Activated CD8-positive, alpha-beta memory T cell treated with anti-CD3 and anti-CD28 coated beads, Interleukin-2, amount 10 ng/mL, durations not matched to agents 7 days and 5 days (primary cell): Measurements from ENCODE around the gene CEP89. TPM values are rescaled to one million over a fixed set of nuclear protein-coding genes. Genes with fewer than 3 reads are reported as not detected.
"Not testable (repeated sequence)": the region's sequence is repeated elsewhere in the genome, so short reads cannot be mapped to it uniquely, and the experiment has no call there.

Experiments
- ATAC-seq: fragments of 150-1000 bp; cut with Tn5 transposase; one replicate; pipeline ENCODE4 v1.10.0; 2021; ENCODE audit warnings: moderate library complexity
- CTCF ChIA-PET: fragments of 350-600 bp; sonication (Branson Sonifier 250); formaldehyde crosslinking; loops from one replicate; lab custom pipeline; 2021; ENCODE audit warnings: antibody characterized with exemption; lab: Charles Lee
- DNase-seq: peaks from one replicate; pipeline ENCODE4 v3.0.0-alpha.2; 2020
- H3K27ac Mint-ChIP-seq: one replicate; pipeline ENCODE4 v1.8.0; 2021; ENCODE audit warnings: mild to moderate bottlenecking, mixed read lengths
- H3K27me3 Mint-ChIP-seq: one replicate; pipeline ENCODE4 v1.8.0; 2021; ENCODE audit warnings: mixed read lengths
- H3K36me3 Mint-ChIP-seq: one replicate; pipeline ENCODE4 v1.8.0; 2021; ENCODE audit warnings: mild to moderate bottlenecking, mixed read lengths
- H3K4me1 Mint-ChIP-seq: one replicate; pipeline ENCODE4 v1.8.0; 2021; ENCODE audit warnings: mixed read lengths
- H3K4me3 Mint-ChIP-seq: one replicate; pipeline ENCODE4 v1.8.0; 2021; ENCODE audit warnings: mild to moderate bottlenecking, moderate library complexity, mixed read lengths
- H3K9me3 Mint-ChIP-seq: one replicate; pipeline ENCODE4 v1.8.0; 2022; ENCODE audit warnings: low read depth, mixed read lengths
- total RNA-seq, 2 experiments: library from RNA; stranded (reverse); gene quantifications; one replicate each; pipeline ENCODE4 v1.2.3, GENCODE V29; 2021

The CEP89 gene
- total RNA-seq, 2 experiments from 2014 or later: 17.9 to 21.9 TPM

DNA sequence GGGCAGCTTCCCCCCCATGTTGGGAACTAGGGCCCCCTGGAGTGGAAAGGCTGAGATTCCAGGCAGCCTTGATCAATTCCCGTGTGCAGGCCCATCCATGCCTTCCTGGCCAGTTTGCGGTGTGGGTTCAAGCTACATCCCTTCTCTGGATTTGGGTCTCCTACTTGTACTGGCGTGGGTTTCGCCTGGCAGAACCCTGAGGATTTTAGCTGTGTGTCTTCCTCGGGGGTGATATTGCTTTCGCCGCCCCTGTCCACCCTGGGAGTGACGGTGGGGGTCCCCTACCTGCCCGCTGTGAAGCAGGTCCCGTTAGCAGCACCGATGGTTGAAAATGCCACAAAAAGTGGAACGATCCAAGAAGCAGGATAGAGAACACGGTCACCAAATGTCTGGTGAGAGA lies 113.6 kb downstream of the CEP89 start:
- no peaks in the 10 kb centered on the region for H3K4me1 Mint-ChIP-seq
- H3K27ac Mint-ChIP-seq: no peak overlapping the region
- no peak for DNase-seq
- CTCF ChIA-PET: no interaction called here
- no peaks in the 10 kb centered on the region for H3K27me3 Mint-ChIP-seq
- no peaks in the 10 kb centered on the region for H3K9me3 Mint-ChIP-seq
- ATAC-seq: no peak
- no peaks in the 10 kb centered on the region for H3K36me3 Mint-ChIP-seq
- no peak overlapping the region for H3K4me3 Mint-ChIP-seq

DNA sequence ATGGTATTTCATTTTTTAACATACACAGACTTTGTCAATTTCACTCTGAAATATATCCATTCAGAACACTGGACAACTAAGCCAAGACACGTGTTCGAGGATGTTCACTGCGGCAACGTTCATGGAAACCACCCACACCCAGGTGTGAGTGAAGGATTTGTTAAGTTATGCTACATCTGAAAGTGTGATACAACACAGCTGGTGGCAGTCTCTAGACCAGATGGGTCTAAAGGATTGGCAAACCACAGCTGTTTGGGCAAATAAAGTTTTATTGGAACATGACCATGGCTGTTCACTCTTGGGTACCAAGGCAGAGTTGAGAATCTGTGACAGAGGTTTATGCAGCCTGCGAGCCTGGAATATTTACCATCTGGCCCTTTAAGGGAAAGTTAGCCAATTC lies 114.2 kb downstream of the CEP89 start:
- Mint-ChIP-seq H3K36me3 (no peaks in the 10 kb centered on the region), H3K27ac (no peak overlapping the region), H3K4me1 (no peaks in the 10 kb centered on the region), H3K9me3 (no peaks in the 10 kb centered on the region), H3K27me3 (no peaks in the 10 kb centered on the region), H3K4me3 (no peak overlapping the region)
- CTCF ChIA-PET: no interaction called here
- ATAC-seq (no peak), DNase-seq (no peak)

DNA sequence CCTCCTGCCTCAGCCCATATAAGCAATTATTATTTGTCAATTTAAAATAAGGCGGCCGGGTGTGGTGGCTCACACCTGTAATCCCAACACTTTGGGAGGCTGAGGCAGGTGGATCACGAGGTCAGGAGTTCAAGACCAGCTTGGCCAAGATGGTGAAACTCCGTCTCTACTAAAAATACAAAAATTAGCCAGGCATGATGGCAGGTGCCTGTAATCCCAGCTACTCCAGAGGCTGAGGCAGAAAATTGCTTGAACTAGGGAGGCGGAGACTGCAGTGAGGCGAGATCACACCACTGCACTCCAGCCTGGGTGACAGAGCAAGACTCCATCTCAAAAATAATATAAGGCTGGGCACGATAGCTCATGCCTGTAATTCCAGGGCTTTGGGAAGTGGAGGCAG lies 114.9 kb downstream of the CEP89 start:
- H3K4me3 Mint-ChIP-seq, DNase-seq, H3K4me1 Mint-ChIP-seq, H3K27ac Mint-ChIP-seq, H3K27me3 Mint-ChIP-seq, H3K36me3 Mint-ChIP-seq, CTCF ChIA-PET, H3K9me3 Mint-ChIP-seq, ATAC-seq: not testable (repeated sequence)

DNA sequence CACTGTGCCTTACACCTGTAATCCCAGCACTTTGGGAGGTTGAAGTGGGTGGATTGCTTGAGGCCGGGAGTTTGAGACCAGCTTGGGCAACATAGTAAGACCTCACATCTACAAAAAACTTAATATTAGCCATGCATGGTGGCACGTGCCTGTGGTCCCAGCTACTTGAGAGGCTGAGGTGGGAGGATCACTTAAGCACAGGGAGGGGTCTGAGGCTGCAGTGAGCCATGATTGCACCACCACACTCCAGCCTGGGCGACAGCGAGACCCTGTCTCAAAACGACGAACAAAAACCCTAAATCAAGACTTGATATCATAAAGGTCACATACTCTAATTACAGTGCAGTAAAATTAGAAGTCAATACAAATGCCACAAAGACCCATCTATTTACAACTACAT lies 119.5 kb downstream of the CEP89 start:
- no peak for DNase-seq
- H3K4me3 Mint-ChIP-seq: no peak overlapping the region

DNA sequence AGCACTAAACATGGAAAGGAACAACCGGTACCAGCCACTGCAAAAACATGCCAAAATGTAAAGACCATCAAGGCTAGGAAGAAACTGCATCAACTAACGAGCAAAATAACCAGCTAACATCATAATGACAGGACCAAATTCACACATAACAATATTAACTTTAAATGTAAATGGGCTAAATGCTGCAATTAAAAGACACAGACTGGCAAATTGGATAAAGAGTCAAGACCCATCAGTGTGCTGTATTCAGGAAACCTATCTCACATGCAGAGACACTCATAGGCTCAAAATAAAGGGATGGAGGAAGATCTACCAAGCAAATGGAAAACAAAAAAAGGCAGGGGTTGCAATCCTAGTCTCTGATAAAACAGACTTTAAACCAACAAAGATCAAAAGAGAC lies 123.7 kb downstream of the CEP89 start:
- H3K9me3 Mint-ChIP-seq, H3K27me3 Mint-ChIP-seq, H3K27ac Mint-ChIP-seq, ATAC-seq, H3K4me3 Mint-ChIP-seq, H3K36me3 Mint-ChIP-seq, H3K4me1 Mint-ChIP-seq, CTCF ChIA-PET, DNase-seq: not testable (repeated sequence)

More for the DNA sequence above, 119.5 kb downstream of the CEP89 start:
- Mint-ChIP-seq H3K27me3 (no peaks in the 10 kb centered on the region), H3K27ac (no peak overlapping the region), H3K36me3 (no peaks in the 10 kb centered on the region), H3K9me3 (peaks cover under 1% of the 10 kb centered on the region), H3K4me1 (no peaks in the 10 kb centered on the region)
- CTCF ChIA-PET: no interaction called here
- ATAC-seq: no peak

DNA sequence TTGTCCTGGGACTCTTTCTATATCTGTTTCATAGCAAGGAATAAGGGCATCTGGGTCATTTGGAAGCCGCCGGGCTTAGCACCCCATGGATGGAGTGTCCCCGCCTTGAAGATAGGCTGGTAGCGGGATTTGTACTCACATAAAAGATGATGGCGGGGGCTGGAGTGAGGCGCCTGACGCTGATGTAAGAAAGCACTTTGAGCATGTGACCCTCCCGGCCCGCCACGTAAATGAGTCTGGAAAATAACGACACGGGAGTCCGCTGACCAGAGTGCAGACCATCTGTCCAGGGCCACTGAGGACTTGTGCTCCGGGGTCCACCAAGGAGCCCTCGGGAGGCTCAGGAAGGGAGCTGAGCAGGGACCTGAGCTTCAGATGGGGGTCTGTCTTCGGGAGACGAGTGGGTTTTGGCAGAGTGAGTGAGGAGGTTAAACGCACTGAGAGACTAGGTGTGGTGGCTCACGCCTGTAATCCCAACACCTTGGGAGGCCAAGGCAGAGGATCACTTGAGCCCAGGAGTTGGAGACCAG lies 128.0 kb downstream of the CEP89 start:
- Mint-ChIP-seq H3K4me3 (no peak overlapping the region), H3K27me3 (no peaks in the 10 kb centered on the region), H3K9me3 (peaks cover 12% of the 10 kb centered on the region), H3K4me1 (no peaks in the 10 kb centered on the region), H3K27ac (no peak overlapping the region), H3K36me3 (peaks cover 3% of the 10 kb centered on the region)
- DNase-seq (no peak), ATAC-seq (no peak)
- CTCF ChIA-PET: no interaction called here

DNA sequence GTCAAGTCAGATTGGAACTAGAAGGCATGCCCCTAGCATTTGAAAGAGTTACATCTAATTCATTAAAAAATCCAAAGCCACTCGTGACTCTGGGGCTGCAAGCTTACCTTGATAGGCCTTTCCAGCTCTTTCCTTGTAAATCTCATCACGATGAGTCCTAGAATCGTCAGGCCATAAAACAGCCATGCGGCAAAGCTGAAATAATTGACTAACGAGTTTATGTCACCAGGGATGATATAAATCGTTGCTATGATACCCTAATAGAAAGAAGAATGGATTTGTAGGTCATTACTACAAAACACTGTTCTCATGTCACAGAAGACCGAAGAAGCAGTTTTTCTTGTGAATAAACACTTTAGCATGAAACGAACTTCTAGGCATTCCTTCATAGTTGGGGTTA lies 129.7 kb downstream of the CEP89 start:
- no peak for DNase-seq
- ATAC-seq: no peak
- Mint-ChIP-seq H3K4me1 (no peaks in the 10 kb centered on the region), H3K4me3 (no peak overlapping the region), H3K27ac (no peak overlapping the region), H3K27me3 (no peaks in the 10 kb centered on the region), H3K36me3 (peaks cover 3% of the 10 kb centered on the region), H3K9me3 (peaks cover 10% of the 10 kb centered on the region)
- CTCF ChIA-PET: no interaction called here

DNA sequence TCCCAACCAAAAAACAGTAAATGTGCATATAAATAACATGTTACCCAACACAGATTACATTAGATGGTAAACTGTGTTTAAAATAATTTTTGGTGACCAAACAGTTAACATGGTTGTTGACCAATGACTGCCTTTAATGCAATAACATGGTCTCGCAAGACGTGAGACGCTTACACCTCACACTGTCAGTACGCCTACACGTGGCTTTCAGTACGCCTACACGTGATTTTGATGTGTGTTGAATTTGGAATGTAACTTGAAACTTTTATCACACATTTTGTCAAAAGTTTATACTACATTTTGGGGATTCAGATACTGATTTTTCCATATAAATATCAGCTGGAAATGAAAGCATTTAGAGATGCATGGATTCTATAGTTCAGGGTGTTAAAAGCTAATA lies 134.2 kb downstream of the CEP89 start:
- Mint-ChIP-seq H3K36me3 (peaks cover 3% of the 10 kb centered on the region), H3K9me3 (peaks cover 10% of the 10 kb centered on the region), H3K4me1 (no peaks in the 10 kb centered on the region), H3K4me3 (no peak overlapping the region), H3K27me3 (no peaks in the 10 kb centered on the region), H3K27ac (no peak overlapping the region)
- DNase-seq: no peak
- CTCF ChIA-PET: no interaction called here
- no peak for ATAC-seq

DNA sequence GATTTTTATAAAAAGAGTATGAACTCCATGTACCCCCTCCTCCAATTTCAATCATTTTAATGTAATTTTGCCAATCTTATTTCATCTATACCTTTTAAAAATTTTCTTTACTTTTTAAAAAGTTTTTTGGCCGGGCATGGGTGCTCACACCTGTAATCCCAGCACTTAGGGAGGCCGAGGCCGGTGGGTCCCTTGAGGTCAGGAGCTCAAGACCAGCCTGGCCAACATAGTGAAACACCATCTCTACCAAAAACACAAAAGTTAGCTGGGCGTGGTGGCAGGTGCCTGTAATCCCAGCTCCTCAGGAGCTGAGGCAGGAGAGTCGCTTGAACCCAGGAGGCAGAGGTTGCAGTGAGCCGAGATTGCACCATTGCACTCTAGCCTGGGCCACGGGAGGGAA lies 138.4 kb downstream of the CEP89 start:
- H3K27ac Mint-ChIP-seq, H3K36me3 Mint-ChIP-seq, H3K4me3 Mint-ChIP-seq, H3K27me3 Mint-ChIP-seq, ATAC-seq, H3K4me1 Mint-ChIP-seq, H3K9me3 Mint-ChIP-seq, DNase-seq: not testable (repeated sequence)
- CTCF ChIA-PET: interaction anchor here (0.6 kb wide), 1 partner anchor 28 kb away, joined by 3 read pairs; no protein-coding TSS in a partner anchor

DNA sequence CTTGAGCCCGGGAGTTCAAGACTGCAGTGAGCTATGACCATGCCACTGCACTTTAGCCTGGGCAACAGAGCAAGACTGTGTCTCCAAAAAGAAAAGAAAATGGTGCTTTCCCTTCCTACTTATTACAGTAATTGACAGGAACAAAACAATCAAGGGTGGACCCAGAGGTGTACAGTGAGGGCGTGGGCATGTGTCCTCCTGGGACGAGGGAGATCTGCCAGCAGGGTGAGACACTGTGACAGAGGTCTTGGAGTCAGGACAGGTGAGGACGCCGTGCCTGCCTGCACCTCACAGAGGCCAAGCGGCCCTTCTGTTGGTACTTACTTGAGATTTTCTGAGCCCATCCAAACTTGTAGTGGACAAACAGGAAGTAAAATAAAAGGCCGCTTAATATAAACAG lies 138.9 kb downstream of the CEP89 start:
- DNase-seq, H3K36me3 Mint-ChIP-seq, H3K27me3 Mint-ChIP-seq, H3K4me1 Mint-ChIP-seq, H3K9me3 Mint-ChIP-seq, H3K27ac Mint-ChIP-seq, CTCF ChIA-PET, ATAC-seq, H3K4me3 Mint-ChIP-seq: not testable (repeated sequence)

DNA sequence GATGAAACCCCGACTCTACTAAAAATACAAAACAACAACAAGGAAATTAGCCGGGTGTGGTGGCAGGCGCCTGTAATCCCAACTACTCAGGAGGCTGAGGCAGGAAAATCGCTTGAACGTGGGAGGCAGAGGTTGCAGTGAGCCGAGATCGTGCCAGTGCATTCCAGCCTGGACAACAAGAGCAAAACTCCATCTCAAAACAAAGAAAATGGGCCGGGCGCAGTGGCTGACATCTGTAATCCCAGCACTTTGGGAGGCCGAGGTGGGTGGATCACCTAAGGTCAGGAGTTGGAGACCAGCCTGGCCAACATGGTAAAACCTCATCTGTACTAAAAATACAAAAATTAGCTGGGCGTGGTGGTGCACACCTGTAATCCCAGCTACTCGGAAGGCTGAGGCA lies 139.7 kb downstream of the CEP89 start:
- DNase-seq, H3K36me3 Mint-ChIP-seq, H3K9me3 Mint-ChIP-seq, H3K27me3 Mint-ChIP-seq, H3K27ac Mint-ChIP-seq, H3K4me3 Mint-ChIP-seq, ATAC-seq, H3K4me1 Mint-ChIP-seq, CTCF ChIA-PET: not testable (repeated sequence)

DNA sequence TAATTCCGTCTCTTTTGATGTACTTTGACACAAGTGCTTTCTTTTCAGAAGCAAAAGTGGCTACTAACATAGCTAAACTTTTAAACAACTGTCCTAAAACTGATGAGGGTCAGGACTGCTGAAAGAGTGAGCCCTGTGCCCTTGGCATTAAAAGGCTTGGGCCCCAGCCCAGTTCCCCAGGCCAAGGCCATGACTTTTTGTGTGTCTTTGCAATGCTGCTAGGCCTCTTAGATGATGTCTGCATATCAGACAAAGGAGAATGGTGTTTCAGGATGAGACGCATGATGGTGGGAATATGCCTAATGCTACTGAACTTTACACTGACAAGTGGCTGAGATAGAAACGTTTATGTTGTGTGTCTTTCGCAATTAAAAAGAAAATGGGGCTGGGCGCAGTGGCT lies 140.1 kb downstream of the CEP89 start:
- CTCF ChIA-PET: no interaction called here
- ATAC-seq (no peak), DNase-seq (no peak)
- peaks cover 6% of the 10 kb centered on the region for H3K27me3 Mint-ChIP-seq
- H3K4me1 Mint-ChIP-seq: peaks cover 7% of the 10 kb centered on the region
- H3K27ac Mint-ChIP-seq: no peak overlapping the region
- H3K36me3 Mint-ChIP-seq: no peaks in the 10 kb centered on the region
- no peaks in the 10 kb centered on the region for H3K9me3 Mint-ChIP-seq
- H3K4me3 Mint-ChIP-seq: no peak overlapping the region

DNA sequence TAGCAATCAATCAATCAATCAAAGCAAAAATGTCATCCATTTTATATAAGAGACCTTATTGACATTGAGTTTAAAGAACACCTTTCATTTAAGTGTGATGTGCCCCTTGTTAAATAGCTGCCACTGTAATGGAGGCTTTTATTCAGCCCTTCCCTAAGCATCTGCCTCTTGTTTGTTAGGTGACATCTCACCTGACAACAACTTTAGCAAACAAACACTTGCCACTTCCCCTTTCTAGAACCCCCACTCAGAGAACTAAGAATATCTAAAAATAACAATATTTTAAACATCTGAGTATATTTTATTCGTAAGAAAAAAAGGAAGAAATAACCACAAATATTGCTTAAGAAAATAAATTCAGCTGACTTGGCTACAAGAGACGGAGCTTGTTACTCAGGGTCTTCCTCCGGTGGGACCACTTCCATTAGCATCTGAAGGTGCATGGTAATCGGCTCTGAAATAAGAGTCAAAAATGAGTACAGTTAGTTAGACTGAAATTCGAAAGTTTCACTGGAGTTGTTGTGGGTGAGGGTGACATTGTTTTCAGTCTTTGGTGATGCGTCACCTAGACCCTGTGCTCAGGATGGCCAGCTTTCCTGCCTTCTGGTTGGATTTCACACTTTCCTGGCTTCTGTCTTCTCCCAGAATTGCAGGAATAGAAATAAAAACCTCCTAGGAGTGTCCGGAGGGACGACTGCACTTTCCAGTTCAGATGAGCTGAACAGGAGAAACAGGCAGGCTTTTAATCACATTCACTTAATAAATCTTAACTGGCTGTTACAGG lies 141.3 kb downstream of the CEP89 start:
- ATAC-seq (no peak), DNase-seq (no peak)
- Mint-ChIP-seq H3K4me1 (peaks cover 7% of the 10 kb centered on the region), H3K4me3 (no peak overlapping the region), H3K27ac (no peak overlapping the region), H3K9me3 (no peaks in the 10 kb centered on the region), H3K36me3 (no peaks in the 10 kb centered on the region), H3K27me3 (peaks cover 6% of the 10 kb centered on the region)
- CTCF ChIA-PET: no interaction called here

DNA sequence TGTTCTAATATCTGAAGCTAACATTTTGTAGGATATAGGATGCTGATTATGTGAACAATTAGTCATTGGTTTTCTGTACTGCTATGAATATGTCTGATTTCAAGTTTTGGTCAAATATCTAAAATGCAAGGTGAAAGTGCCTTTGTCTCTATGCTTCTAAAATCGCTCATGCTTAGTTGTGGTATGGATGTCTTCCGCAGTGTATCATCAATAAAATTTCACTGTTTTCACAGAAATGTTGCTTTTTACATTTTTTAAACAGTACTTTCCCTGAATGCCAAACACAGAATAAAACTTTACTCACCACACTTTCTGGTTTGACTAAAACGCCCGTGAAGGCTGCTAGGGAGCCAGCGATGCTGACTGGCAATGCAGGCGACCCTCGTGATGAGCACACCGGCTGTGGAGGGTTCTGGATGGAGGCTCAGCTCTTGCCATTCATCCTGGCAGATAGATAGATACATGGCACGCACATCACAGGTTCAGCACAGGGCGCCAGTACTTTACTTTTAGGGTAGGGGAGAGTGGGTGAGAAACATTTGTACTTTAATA lies 142.3 kb downstream of the CEP89 start:
- Mint-ChIP-seq H3K4me3 (no peak overlapping the region), H3K9me3 (no peaks in the 10 kb centered on the region), H3K36me3 (no peaks in the 10 kb centered on the region), H3K4me1 (peaks cover 7% of the 10 kb centered on the region), H3K27me3 (peaks cover 6% of the 10 kb centered on the region), H3K27ac (no peak overlapping the region)
- no peak for DNase-seq
- CTCF ChIA-PET: no interaction called here
- ATAC-seq: no peak
